ENCODE data around the gene SLC22A23.

SLC22A23 gene

DNA sequence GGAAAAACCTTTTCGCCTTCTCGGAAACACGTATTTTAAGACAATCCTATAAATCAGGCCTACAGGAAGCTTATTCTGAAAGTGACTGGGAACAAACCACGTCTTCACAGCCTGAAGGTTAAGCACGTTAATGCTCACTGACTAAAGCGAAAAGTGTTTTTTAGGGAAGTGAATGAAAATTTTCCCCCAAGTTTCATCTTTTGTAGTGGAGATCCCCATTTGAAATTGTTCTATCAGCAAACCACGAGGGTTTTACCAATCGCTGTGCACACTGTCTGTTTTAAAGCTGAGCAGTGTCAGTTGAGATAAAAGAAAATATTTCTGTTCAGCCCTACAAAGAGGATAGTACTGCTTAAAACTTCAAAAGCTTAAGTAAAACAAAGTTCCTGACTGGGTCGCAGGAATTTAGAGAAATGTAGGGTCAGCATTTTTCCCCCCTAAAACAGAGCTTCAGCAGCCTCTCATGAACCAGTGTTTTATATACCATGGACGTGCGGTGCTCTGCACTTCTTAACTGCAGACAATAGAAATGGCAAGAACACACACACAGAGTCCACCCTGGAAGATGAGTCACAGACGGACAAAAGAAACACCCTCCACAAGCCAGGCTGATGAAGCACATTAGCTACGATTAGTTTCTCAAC lies 34.9 kb downstream of the SLC22A23 start:
- DNase-seq = no peak

DNA sequence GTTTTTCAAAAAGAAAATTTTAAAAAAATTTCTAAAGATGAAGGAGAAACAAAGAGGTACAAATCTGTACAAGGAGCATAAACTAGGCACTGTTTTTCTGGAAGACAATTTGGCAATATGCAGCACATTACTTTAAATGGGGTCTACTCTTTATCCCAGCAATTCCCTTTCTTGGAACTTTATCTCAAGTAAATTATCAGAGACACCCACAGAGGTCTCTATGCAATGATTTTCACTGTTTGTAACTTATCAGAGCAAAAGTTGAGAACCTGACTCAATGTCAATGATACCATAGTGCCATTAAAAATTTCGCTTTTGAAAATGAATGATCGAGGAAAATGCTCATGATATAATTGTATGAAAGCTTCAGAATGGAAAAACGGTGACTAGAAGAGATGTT lies 35.7 kb downstream of the SLC22A23 start:
- DNase-seq = no peak

DNA sequence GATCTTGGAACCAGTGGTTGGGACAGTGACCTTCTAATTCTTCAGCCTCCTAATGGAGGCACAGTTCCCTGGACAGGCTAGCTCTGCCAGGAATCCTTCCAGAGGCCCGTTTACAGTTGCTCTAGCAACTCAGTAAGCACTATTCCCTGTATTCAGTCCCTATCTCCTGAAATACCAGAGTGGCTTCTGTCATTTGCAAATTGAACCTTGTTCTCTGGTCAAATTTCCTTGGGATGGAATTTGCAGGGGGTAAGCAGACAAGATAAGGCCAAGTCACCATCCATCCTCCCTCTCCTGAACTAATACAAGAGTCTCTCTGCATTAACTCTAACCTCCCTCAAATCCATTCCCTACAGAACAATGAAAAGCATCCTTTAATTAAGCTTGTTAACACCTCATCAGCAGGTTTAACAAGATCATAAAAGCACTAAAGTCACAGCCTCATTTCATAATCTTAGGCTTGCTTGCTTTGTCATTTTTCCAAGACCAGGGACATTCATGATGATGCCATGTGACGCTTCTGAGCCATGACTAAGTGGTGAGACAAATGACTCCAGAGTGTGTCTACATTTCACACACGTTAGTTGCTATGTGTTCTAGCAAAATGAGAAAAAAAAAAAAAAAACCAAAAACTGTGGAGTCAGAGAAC lies 37.1 kb downstream of the SLC22A23 start:
- no peak for DNase-seq

DNA sequence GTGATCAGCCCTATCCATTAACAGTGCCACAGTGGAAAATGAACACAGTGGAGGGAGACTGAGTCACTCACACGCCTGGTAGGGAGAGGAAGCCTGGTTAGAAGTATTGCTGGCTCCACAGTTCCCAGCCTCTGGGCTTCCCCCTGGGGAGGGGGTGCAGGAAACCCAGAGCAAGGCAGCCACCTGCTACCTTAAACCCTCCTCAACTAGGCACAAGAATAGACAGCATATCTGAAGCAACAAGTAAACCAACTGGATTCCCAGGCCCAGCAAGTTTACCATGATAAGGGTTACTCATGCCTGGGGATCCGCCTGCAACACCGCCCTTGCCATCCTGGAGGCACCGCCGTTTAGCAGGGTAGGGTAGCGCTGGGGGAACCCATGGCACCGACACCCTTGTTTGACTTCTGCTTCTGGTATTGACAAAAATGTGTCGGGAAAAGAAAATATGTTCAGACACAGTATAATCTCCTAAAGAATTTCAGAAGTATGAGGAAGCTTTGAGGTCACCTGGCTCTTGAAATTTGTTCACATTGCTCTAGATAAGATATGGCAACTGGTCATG lies 38.3 kb downstream of the SLC22A23 start:
- no peak for DNase-seq

DNA sequence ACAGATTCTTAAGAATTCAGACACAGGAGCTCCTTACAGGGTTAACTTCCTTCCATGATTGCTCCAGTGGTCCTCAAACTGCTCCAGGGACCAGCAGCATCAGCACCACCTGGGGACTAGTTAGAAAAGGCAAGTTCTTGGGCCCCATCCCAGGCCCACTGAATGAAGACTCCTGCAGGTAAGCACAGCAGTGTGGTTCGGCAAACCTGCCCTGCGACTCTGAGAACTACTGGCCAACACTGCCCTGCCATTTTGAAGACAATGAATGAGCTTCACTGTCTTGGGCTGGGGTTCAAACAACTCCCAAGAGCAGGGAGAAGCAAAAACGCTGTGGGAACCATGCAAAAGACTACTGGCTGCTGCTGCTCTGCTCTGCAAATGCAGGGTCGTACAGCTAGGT lies 39.4 kb downstream of the SLC22A23 start:
- DNase-seq = no peak

DNA sequence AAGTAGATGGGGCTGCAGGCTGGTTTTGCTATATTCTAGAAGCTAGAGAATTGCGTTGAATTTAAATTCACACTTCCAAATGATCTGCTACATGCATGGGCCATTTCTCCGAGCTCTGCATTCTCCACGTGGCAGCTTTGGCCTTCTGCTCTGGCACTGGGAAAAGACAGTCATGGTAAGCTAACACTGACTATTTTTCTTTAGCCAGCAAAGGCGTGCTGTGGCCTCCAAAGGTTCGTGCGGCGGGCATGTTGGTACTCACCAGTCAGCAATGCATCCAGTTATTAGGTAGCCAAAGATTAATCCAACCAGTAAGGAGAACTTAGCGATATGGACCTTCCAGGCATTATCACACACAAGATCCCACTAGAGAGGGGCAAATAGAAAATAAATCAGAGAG lies 41.4 kb downstream of the SLC22A23 start:
- no peak for DNase-seq

DNA sequence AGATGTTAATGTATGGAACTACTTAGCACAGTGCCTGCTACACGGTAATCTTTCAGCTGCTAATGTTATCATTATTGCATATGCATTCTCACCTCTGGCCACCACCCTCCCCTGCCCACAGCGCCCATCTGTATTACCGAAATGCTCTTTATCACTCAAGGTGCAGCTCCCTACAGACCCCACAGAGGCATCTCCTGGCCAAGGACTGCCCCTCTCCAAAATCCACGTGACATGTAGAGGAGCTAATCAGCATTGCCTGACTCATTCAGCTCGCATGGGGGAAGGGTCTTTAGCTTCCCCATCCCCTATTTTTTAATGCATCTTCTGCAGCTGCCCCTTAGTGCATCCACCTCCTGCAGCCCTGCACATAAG lies 41.8 kb downstream of the SLC22A23 start:
- DNase-seq = no peak

DNA sequence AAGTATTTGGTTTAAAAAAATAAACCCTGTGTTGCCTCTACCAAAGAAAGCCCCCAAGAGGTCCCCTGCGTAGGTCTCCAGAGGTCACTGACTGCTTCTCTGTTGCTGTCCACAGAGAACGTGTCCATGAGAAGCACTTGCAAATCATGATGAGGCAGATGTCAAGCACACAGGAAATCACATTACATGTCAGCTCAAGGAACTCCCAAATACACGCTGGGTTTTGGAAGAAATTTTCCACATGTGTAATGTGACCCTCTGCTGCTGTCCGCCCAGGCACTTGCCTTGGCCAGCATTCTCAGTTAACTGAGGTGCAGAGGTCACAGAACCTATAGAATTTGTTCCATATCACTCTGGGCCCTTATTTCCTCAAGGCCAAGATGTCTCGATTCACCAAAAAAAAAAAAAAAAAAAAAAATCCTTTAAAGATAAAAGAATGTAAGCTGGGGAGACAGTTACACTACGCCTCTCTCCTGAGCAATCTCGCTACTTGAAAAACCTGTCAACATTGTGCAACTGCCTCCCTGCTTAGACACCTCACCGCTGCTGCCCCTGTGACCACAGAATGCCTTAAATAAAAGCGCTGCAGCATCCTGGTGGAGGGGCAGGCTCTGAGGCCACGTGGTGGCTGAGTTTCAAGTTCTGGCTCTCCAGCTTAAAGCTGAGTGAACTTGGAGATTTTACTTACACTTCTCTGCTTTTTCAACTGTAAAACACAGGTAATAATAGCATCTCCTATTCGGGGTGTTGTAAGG lies 42.3 kb downstream of the SLC22A23 start:
- DNase-seq = peak; percentile 29

DNA sequence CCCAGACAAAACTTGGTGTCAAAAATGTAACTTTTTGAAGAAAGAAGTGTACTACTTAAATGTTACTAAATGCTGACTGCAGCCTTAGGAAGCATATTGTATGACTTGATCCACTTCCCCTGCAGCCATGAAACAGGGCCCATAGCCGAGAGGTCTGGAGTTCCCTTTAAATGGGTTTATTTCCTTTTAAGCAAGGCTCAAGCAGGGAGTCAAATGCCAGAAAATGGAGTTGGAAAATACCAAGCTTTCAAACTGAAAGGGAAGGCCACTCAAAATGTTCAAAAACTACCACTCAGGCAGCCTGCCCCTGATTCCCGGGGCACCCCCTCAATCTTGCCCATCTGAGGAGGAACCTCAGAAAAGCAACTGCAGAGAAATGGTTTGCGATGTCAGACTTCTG lies 43.3 kb downstream of the SLC22A23 start:
- no peak for DNase-seq

DNA sequence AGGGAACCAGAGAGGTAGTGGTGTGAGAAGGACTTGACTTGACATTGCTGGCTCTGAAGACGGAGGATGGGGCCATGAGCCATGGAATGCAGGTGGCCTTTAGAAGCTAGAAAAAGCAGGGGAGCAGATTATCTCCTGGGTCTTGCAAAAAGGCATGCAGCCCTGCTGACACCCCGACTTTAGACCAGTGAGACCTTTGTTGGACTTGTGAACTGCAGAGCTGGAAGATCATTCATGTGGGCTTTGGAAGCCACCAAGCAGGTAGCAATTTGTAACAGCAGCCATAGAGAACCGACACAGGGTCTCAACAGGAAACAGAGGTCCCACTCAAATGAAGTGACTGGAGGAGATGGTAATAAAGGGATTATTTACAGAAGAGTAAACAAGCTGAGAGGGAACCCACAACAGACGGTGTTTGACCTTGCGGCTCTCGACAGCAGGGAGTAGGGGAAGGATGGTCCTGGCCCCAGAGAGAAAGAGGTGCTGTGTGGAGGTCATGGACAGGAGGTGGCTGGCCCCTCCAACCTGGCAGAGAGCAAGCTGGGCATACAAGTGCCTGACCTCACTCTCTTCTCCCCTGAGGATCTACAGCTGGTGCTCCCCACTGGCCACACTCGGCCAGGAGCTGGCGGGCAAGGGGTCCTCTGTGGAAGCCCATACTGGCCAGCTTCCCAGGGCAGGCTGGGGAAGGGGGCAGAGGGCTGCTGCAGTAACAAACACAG lies 43.9 kb downstream of the SLC22A23 start:
- DNase-seq = no peak

DNA sequence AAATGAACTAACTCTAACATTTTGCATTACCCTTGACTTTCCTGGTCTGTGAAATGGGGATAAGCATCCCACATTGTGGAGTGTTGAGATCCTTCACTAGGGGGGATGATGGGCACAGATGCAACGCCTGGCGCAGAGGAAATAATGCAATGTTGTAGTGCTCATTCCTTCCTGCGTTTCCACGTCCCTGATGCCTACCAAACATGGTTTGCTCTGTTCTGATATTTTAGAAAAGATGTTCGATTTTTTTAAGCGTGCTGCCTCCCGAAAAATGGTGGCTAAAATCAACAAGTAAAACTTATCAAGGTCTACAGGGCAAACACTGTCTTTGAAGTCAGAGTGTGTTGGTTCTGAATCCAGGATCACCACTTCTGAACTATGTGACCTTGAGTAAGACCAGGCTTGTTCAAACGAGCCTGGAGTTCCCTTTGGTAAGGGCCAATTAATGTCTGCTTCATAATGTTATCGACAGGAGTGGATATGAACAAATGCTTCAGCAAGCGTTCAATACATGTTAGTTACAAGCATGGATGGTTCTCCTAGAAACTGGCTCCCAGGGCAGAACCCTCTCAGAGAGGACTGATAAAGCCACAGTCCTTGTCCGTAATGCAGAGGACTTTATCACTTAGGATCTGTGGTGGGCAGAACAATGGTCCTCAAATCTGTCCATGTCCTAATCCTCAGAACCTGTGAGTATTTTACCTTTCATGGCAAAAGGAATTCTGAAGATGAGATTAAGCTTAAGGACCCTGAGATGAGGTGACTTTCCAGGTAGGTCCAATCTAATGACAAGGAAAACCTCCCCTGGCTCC lies 44.7 kb downstream of the SLC22A23 start:
- DNase-seq = no peak

DNA sequence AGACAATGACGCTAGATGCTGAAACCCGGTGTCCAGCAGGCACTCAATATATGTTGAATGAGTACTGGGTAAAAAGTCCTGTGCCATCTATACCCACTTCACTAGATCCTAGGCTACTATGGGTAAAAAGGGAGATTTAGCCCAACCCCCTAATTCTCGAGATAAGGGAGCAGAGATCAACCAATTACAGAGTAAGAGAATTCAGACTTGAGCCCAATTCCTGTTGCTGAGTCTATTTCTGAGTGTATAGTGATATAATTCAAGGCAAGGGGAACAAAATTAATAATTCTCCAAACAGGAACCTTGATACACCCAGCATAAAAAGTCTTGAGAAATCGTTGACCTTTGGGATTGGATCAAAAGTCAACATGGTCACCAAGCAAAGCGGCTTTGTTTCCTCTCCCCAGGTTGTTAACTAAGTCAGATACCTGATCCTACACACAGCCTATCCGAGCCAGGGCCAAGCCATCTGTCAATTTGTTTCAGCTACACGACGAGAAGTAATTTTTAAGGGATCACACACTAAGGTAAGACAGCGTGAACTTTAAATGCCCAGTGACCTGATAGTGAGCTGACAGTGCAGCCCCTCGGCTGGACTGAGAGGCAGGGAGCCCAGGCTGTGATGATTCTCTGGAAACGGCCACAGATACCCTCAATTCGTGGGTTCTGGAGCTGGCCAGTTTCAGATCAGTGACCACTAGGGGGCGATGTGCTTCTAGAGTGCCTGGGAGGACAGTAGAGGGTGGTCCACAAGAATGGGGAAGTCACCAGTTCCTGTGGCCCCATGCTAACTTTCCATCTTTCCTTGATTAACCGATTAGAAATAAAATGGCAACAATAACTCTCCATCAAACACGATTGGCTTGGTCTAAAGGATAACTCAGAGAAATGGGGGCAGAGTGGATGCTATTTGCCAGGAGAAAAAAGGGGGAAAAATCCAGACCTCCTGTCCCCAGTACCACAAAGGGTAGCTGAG lies 46.2 kb downstream of the SLC22A23 start:
- DNase-seq = peak; percentile 83

DNA sequence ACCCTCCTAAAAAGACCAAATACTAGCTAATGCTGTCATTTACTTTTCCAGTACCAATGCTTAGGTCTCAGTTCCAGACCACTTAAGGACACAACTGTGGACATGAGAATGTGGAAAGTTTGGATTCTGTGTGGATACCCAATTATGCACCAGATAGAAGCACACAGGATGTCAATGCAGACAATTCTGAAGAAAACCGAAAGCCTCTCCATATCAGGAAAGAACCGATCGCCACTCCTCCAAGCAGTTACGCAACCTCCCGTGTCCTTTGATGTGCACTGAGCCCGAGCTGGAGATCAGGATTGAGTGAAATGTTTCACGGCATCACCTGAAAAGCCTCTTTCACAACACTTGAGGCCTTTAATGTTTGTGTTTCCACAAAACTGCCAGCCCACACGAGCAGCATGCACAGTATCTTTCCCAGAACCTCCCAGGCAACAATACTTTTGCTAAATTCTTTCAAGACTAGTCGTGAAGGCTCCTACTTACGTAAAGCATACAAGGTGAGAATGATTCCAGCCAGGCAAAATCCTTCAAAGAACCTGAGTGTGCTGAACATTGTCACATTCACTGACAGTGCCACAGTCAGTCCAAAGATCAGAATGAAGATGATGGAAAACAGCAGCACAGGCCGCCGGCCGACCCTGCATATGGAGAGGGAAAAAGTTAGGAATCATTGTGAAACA lies 47.0 kb downstream of the SLC22A23 start:
- DNase-seq = no peak

DNA sequence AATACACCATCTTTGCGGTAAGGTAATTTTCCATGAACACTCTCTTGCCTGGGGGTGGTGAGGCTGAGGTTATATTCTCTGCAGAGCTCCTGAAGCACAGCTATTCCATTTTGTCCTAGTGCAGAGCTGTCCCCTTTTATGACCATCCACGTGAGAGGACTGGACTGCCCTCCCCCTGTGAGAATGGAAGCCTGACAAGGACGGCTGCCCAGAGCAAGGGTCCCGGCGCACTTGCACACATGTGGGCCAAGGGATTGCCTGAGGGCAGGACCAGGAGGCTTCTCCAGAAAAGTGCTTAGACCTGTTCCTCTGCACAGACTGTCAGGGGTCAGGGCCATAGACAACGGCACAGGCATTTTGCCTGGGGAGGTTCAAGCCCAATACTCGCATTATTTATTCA lies 48.2 kb downstream of the SLC22A23 start:
- no peak for DNase-seq

DNA sequence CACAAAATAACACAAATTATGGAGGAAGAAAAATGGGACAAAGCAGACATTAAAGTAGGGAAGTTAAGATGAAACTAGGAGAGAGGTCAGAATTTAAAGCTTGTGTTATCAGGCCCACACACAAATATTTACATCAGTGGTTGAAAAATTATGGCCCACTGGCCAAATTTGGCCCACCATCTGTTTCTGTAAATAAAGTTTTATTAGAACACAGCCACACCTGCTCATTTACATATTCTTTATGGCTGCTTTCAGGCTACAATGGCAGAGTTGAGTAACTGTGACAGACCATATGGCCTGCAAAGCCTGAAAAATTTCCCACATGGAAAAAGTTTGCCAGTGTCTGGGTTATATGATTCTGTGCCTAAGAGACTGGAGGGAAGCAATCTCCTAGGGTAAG lies 49.0 kb downstream of the SLC22A23 start:
- DNase-seq = no peak

DNA sequence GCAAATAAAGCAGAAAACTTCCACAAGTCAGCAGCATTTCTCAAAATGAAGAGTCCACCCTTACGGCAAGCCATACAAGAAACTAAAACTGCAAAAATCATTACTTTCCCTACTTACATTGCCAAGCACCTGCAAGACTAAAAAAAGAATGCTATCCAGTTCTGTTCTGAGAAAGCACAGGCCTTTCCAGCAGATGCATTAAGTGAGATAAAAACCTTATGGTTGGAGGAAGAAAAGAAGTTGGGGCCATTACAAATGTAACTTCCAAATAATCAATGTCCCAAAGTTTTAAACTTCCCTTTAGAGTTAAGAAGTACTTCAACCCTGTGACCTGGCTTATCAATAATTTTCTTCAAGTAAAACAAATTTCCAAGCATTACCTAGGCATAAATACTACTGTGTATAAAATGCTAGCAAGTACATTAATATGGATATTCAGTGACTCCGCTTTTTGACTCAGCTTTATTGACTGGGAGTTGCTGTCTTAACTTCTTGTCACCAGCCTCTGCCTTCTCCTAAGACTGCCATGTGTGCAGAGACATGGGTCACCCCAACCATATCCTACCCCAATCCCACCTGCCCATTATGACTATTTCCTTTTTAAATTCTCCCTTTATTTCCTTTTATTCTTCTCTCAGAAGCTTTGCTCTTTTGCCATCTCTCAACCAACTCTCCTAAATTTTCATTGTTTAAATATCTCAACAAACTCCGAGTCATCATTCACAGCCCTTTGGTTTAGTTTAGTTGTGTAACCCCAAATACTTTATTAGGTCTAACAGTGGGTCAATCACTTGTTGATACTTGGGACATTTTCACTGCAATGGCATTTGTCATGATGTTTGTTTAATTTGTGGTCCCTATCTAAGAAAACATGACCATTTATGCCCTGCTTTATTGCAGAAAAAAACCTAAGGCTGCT lies 49.7 kb downstream of the SLC22A23 start:
- DNase-seq = no peak

DNA sequence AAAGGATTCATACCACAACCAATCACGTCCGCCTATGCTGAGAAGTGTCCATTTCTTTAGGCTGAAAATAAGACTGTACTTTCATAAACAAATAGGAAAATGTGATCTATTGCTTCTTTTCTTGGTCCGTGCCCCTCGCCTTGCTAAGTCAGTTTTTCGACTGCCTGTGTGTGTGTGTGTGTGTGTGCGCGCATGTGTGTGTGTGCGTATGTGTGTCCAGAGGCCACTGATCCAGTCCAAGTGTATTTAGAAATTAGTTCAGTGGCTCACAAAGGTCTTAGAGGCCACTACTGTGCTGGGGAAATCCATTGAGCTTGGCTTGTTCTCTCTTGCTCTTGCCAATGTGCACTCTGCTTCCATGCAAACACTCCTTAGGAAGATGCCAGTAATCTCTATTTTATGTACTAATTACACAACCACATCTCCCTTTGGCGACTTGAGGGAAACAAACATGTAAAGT lies 50.5 kb downstream of the SLC22A23 start:
- DNase-seq = no peak

DNA sequence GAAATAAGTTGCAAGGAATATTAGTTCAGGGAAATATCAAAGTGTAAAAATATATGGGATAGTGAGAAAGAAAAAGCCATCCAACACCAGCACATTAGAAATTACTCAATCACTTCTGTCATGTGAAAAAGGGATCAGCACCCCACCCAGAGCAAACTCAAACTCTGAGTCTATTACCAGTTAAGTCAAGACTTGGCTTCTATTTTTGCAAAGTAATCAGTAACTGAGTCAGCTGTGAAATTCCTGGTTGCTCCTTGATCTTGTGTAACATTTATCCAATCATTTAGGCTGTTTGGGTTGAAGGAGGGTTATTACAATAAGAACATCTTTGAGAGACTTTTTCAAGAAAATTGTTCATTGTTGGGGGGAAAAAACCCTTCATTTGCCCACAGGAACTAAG lies 51.2 kb downstream of the SLC22A23 start:
- no peak for DNase-seq

DNA sequence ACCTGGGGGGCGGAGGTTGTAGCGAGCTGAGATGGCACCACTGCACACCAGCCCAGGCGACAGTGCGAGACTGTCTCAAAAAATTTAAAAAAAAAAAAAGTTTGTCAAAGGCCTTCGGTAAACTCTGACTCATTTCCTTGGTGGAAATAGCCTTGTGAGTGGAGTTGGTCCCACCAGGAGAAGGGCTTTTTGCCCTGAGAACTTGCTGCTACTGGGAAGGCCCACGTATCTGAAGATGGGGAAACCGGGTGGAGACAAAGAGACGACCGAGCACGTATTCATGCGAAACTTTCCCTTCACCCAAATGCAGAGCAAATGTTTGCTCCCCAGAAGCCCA lies 51.7 kb downstream of the SLC22A23 start:
- DNase-seq = no peak

Measured in CD4-positive, alpha-beta T cell treated with Interleukin-17A for 4 hours (primary cell).